Airway epithelial cell (primary cell): ENCODE measurements around the gene C3orf20. TPM values are rescaled to one million over a fixed set of nuclear protein-coding genes. Genes with fewer than 3 reads are reported as not detected.

Source experiments
- total RNA-seq: library from RNA; depleted of rRNA; stranded (reverse); fragments of >200 nt; gene quantifications from 2 replicates; pipeline ENCODE4 v1.2.3, GENCODE V29; 2015

The C3orf20 gene
- not detected in 2 replicates for total RNA-seq

GRCh38 chr3:14674841-14675240 lies at the start of gene C3orf20:
Gene C3orf20 (plus strand): TSS chr3:14675141. CDS start chr3:14682714, 7,573 bp downstream.

GRCh38 chr3:14651440-14652251 lies 23.3 kb upstream of the C3orf20 start, which contains the start of gene CCDC174:
Gene CCDC174 (plus strand): TSS chr3:14651762. CDS start chr3:14651837, 75 bp downstream.

GRCh38 chr3:14818804-14819500 lies 144.0 kb downstream of the C3orf20 start, which contains the start of gene FGD5:
Gene FGD5 (plus strand): TSS chr3:14818962. CDS start chr3:14819072, 110 bp downstream.

Other genes with a start within 250 kb of the C3orf20 start
- 0.28 TPM in 1 of 2 replicates, not detected in the other for gene GRIP2, start 134.8 kb upstream of the C3orf20 start, total RNA-seq
- 6.0 and 9.8 TPM in 2 replicates for gene CCDC174, start 23.4 kb upstream of the C3orf20 start, total RNA-seq
- gene FGD5, start 143.8 kb downstream of the C3orf20 start, total RNA-seq = 0.28 TPM in 2 replicates